ENCODE results near the gene CD247. TPM values are rescaled to one million over a fixed set of nuclear protein-coding genes. Genes with fewer than 3 reads are reported as not detected.

The CD247 gene
- total RNA-seq, 1 donor from 2014 or later = 9.8 TPM

GRCh38 chr1:167454304-167454893 is 63.9 kb downstream of the CD247 start:
- H3K9me3 ChIP-seq = no peaks in the 10 kb centered on the region
- DNase-seq (ENCODE audit: extremely low spot score in 2 of 2) = no peak
- intact Hi-C loops (cut with DNase I) = no loop called here
- H3K27me3 ChIP-seq = no peaks in the 10 kb centered on the region
- H3K4me1 ChIP-seq = peaks cover 18% of the 10 kb centered on the region
- TF ChIP-seq POLR2A (IDR thresholded peaks at IDR 0.05) (no peak), POLR2AphosphoS5 (IDR thresholded peaks at IDR 0.05; ENCODE audit: insufficient read depth in 1 of 2, low read depth in 1 of 2) (no peak), CTCF (IDR thresholded peaks at IDR 0.05) (no peak)
- no peaks in the 10 kb centered on the region for H3K36me3 ChIP-seq
- H3K27ac ChIP-seq = peak overlapping the region; percentile 83
- H3K4me3 ChIP-seq = peak overlapping the region; percentile 65 to 81

- intact Hi-C loops (cut with DNase I) = no loop called here
- no peak for DNase-seq (ENCODE audit: extremely low spot score in 2 of 2)
- H3K27me3 ChIP-seq = no peaks in the 10 kb centered on the region
- no peaks in the 10 kb centered on the region for H3K36me3 ChIP-seq
- no peak overlapping the region for H3K27ac ChIP-seq
- TF ChIP-seq POLR2A (IDR thresholded peaks at IDR 0.05) (no peak), POLR2AphosphoS5 (IDR thresholded peaks at IDR 0.05; ENCODE audit: insufficient read depth in 1 of 2, low read depth in 1 of 2) (no peak), CTCF (IDR thresholded peaks at IDR 0.05) (no peak)
- no peaks in the 10 kb centered on the region for H3K9me3 ChIP-seq
- H3K4me1 ChIP-seq = peaks cover 18% of the 10 kb centered on the region
- no peak overlapping the region for H3K4me3 ChIP-seq
Observed at GRCh38 chr1:167453123-167453522, 65.2 kb downstream of the CD247 start.

- intact Hi-C loops (cut with DNase I) = no loop called here
- no peak for DNase-seq (ENCODE audit: extremely low spot score in 2 of 2)
Observed at GRCh38 chr1:167452483-167452882, 65.8 kb downstream of the CD247 start.

GRCh38 chr1:167450843-167451242 is 67.5 kb downstream of the CD247 start:
- H3K4me3 ChIP-seq = no peak overlapping the region
- H3K4me1 ChIP-seq = peaks cover 11% of the 10 kb centered on the region
- no peaks in the 10 kb centered on the region for H3K27me3 ChIP-seq
- no peaks in the 10 kb centered on the region for H3K36me3 ChIP-seq
- H3K27ac ChIP-seq = no peak overlapping the region
- TF ChIP-seq POLR2A (IDR thresholded peaks at IDR 0.05) (no peak), CTCF (IDR thresholded peaks at IDR 0.05) (no peak), POLR2AphosphoS5 (IDR thresholded peaks at IDR 0.05; ENCODE audit: insufficient read depth in 1 of 2, low read depth in 1 of 2) (no peak)
- DNase-seq (ENCODE audit: extremely low spot score in 2 of 2) = no peak
- H3K9me3 ChIP-seq = no peaks in the 10 kb centered on the region
- intact Hi-C loops (cut with DNase I) = no loop called here

More at GRCh38 chr1:167452483-167452882, 65.8 kb downstream of the CD247 start:
- no peaks in the 10 kb centered on the region for H3K36me3 ChIP-seq
- peaks cover 18% of the 10 kb centered on the region for H3K4me1 ChIP-seq
- H3K4me3 ChIP-seq = no peak overlapping the region
- H3K27me3 ChIP-seq = no peaks in the 10 kb centered on the region
- TF ChIP-seq POLR2A (IDR thresholded peaks at IDR 0.05) (no peak), POLR2AphosphoS5 (IDR thresholded peaks at IDR 0.05; ENCODE audit: insufficient read depth in 1 of 2, low read depth in 1 of 2) (no peak), CTCF (IDR thresholded peaks at IDR 0.05) (no peak)
- H3K27ac ChIP-seq = no peak overlapping the region
- H3K9me3 ChIP-seq = no peaks in the 10 kb centered on the region

- no peak for DNase-seq (ENCODE audit: extremely low spot score in 2 of 2)
- intact Hi-C loops (cut with DNase I) = no loop called here
- Histone ChIP-seq H3K27ac (no peak overlapping the region), H3K36me3 (no peaks in the 10 kb centered on the region), H3K4me3 (no peak overlapping the region), H3K9me3 (no peaks in the 10 kb centered on the region), H3K4me1 (no peaks in the 10 kb centered on the region), H3K27me3 (no peaks in the 10 kb centered on the region)
- no peak for TF ChIP-seq POLR2AphosphoS5 (IDR thresholded peaks at IDR 0.05; ENCODE audit: insufficient read depth in 1 of 2, low read depth in 1 of 2)
- no peak for TF ChIP-seq POLR2A (IDR thresholded peaks at IDR 0.05)
- no peak for TF ChIP-seq CTCF (IDR thresholded peaks at IDR 0.05)
Observed at GRCh38 chr1:167447521-167448136, 70.7 kb downstream of the CD247 start.

All from vagina (tissue), 2 donors.